HG03432 (cell line): ENCODE results near the gene BRI3.

Experiments
- ATAC-seq: cut with Tn5 transposase; IDR thresholded peaks from one replicate; pipeline ENCODE4 v1.9.1; 2021; ENCODE audit warnings: mild to moderate bottlenecking, moderate library complexity; ENCODE audit not compliant: unreplicated experiment

The BRI3 gene

DNA sequence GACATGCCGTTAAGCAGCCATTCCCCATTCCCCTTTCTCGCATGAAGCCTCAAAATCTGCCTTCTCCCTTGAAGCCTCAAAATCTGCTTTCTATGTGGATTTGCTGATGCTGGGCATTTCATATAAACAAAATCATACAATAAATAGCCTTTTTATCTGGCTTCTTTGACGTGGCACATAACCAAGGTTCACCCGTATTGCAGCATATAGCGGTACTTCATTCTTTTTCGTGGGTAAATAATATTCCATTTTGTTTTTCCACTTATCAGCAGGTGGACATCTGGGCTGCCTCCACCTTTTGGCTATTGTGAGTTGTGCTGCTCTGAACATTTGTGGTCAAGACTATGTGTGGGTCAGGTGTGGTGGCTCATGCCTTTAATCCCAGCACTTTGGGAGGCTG is 57.0 kb downstream of the BRI3 start:
- ATAC-seq = no peak

DNA sequence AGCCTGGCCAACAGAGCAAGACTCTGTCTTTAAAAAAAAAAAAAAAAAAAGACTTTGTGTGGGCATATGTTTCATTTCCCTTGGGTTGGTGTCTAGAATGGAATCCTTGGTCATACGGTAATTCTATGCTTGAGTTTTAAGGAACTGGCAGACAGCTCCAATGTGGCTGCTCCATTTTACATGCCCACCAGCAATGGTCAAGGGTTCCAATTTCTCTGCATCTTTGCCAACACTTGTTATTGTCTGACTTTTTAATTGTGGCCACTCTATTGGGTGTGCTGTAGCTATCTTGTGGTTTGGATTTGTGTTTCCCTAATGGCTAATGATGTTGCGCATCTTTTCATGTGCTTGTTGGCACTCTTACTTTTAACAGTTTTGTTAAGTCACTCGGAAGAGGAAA is 57.6 kb downstream of the BRI3 start:
- no peak for ATAC-seq

DNA sequence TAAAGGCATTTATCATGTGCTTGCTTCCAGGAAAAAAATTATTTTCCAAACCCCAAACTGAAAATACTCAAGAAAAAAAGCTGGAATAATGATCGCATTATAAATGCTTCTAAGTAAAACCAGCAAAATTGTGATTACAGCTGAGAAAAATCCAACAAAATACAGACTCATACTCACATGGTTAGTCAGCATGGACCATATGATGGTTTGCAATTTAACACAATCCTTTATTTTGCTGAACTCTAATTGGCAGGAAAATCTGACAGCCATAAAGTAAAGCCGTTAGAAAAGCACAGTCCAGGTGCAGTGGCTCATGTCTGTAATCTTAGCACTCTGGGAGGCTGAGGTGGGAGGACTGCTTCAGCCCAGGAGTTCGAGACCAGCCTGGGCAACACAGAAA is 59.6 kb downstream of the BRI3 start:
- ATAC-seq = no peak
